Neural cell (in vitro differentiated cells): ENCODE results near the gene MYH6. TPM values are rescaled to one million over a fixed set of nuclear protein-coding genes. Genes with fewer than 3 reads are reported as not detected.

Experiments
- H2AFZ ChIP-seq: fragments of 200-600, 300-800 bp; sonication (generic), shearing (Covaris generic); 2 replicates; pipeline ENCODE4 v1.6.0; 2014; ENCODE audit warnings: low read depth, mild to moderate bottlenecking, antibody characterized with exemption, low read length, moderate library complexity
- H3F3A ChIP-seq: fragments of 200-600 bp; shearing (Covaris generic); 2 replicates; pipeline ENCODE4 v1.6.1; 2016; ENCODE audit warnings: mild to moderate bottlenecking, moderate library complexity, mixed read lengths, antibody characterized with exemption, low read length; ENCODE audit not compliant: insufficient read depth, poor library complexity, severe bottlenecking
- H3K27ac ChIP-seq: fragments of 200-600, 300-800 bp; sonication (generic), shearing (Covaris generic); 2 replicates; pipeline ENCODE4 v1.5.1; 2014; ENCODE audit warnings: mild to moderate bottlenecking, low read length, moderate library complexity
- H3K27me3 ChIP-seq: fragments of 300-800, 200-600 bp; sonication (generic), shearing (Covaris generic); 2 replicates; pipeline ENCODE4 v1.6.0; 2014; ENCODE audit warnings: mild to moderate bottlenecking, low read depth, low read length, moderate library complexity; ENCODE audit not compliant: insufficient read depth
- H3K36me3 ChIP-seq: fragments of 300-800, 200-600 bp; sonication (generic), shearing (Covaris generic); 2 replicates; pipeline ENCODE4 v1.5.1; 2014; ENCODE audit warnings: mild to moderate bottlenecking, antibody characterized with exemption, low read length, moderate library complexity; ENCODE audit not compliant: insufficient read depth
- H3K4me2 ChIP-seq: fragments of 300-800, 200-600 bp; sonication (generic), shearing (Covaris generic); 2 replicates; pipeline ENCODE4 v1.6.0; 2014; ENCODE audit warnings: mild to moderate bottlenecking, low read length
- H3K4me3 ChIP-seq: fragments of 300-800, 200-600 bp; sonication (generic), shearing (Covaris generic); 2 replicates; pipeline ENCODE4 v1.5.1; 2014; ENCODE audit warnings: mild to moderate bottlenecking, low read length, moderate library complexity
- H3K79me2 ChIP-seq: fragments of 200-600 bp; shearing (Covaris generic); replicated peaks from 2 replicates; pipeline ENCODE4 v1.6.0; 2014; ENCODE audit warnings: mild to moderate bottlenecking, low read length, moderate library complexity; ENCODE audit not compliant: insufficient read depth
- H3K9ac ChIP-seq: fragments of 300-800, 200-600 bp; sonication (generic), shearing (Covaris generic); 2 replicates; pipeline ENCODE4 v1.6.1; 2016; ENCODE audit warnings: mild to moderate bottlenecking, low read length, mixed read lengths
- H3K9me2 ChIP-seq: fragments of 200-600 bp; shearing (Covaris generic); 2 replicates; pipeline ENCODE4 v1.6.1; 2016; ENCODE audit warnings: mild to moderate bottlenecking, low read length, mixed read lengths; ENCODE audit not compliant: insufficient read depth
- H3K9me3 ChIP-seq: fragments of 200-600, 300-800 bp; sonication (generic), shearing (Covaris generic); 2 replicates; pipeline ENCODE4 v1.6.1; 2016; ENCODE audit warnings: mild to moderate bottlenecking, mixed run types, low read length, moderate library complexity, mixed read lengths
- H4K20me1 ChIP-seq: fragments of 200-600 bp; shearing (Covaris generic); 2 replicates; pipeline ENCODE4 v1.6.1; 2016; ENCODE audit warnings: mild to moderate bottlenecking, mixed run types; ENCODE audit not compliant: insufficient read depth
- CTCF ChIP-seq: fragments of 450-650 bp; IDR thresholded peaks from 2 replicates; pipeline ENCODE4 v1.5.1; 2014; ENCODE audit warnings: antibody characterized with exemption, mild to moderate bottlenecking, moderate library complexity; ENCODE audit not compliant: poor library complexity, severe bottlenecking
- EP300 ChIP-seq: fragments of 450-650 bp; conservative IDR thresholded peaks from 2 replicates; pipeline ENCODE4 v1.6.1; 2014; ENCODE audit warnings: antibody characterized with exemption, mild to moderate bottlenecking, moderate library complexity; ENCODE audit not compliant: poor library complexity, severe bottlenecking
- EZH2 ChIP-seq: fragments of 200-600, 300-800 bp; shearing (Covaris generic), sonication (generic); IDR thresholded peaks from 2 replicates; pipeline ENCODE4 v1.6.1; 2014; ENCODE audit warnings: antibody characterized with exemption, low read length, borderline replicate concordance, mild to moderate bottlenecking; ENCODE audit not compliant: insufficient read depth, poor library complexity, severe bottlenecking
- MXI1 ChIP-seq: fragments of 450-650 bp; conservative IDR thresholded peaks from 2 replicates; pipeline ENCODE4 v1.6.1; 2014; ENCODE audit warnings: antibody characterized with exemption, mild to moderate bottlenecking; ENCODE audit not compliant: poor library complexity, severe bottlenecking
- POLR2AphosphoS5 ChIP-seq: IDR thresholded peaks from 2 replicates; pipeline ENCODE4 v1.6.1; 2012
- RAD21 ChIP-seq: fragments of 450-650 bp; conservative IDR thresholded peaks from 2 replicates; pipeline ENCODE4 v1.6.1; 2014; ENCODE audit warnings: antibody characterized with exemption, mild to moderate bottlenecking, moderate library complexity
- SMC3 ChIP-seq: fragments of 450-650 bp; conservative IDR thresholded peaks from 2 replicates; pipeline ENCODE4 v1.6.1; 2014; ENCODE audit warnings: antibody characterized with exemption, mild to moderate bottlenecking, moderate library complexity; ENCODE audit not compliant: poor library complexity
- polyA plus RNA-seq: library from polyadenylated mRNA; depleted of rRNA; stranded (reverse); fragments of >200 nt; gene quantifications from 2 replicates; pipeline ENCODE4 v1.2.3, GENCODE V29; 2014
- TF ChIP-seq, protein P1 (sequence below): IDR thresholded peaks from 2 replicates; pipeline ENCODE4 v1.6.1; 2012; ENCODE audit warnings: borderline replicate concordance

The MYH6 gene
- polyA plus RNA-seq, 1 donor from 2014 or later = not detected

DNA sequence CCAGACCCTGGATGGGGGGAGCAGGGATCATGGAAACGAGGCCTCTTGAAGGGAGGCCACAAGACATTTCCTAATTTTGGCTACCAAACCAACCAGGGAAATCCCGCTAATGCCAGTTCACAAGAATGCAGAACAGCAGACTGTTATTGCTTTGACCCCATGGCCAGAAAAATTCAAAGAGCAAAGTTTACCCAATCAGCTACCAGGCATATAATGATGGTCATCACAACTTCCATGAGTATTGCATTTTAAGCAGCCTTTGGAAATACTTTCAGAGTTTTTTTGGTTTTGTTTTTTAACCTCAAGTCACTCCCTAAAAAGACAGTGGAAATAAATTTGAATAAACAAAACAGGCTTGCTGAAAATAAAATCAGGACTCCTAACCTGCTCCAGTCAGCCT lies 35.6 kb downstream of the MYH6 start, which contains the start of gene IL25:
Gene IL25 (plus strand): TSS at position 301 of the 400 bp plus-strand sequence.
- TF ChIP-seq EZH2 (no peak), SMC3 (no peak), RAD21 (no peak), MXI1 (no peak), CTCF (no peak)
- Histone ChIP-seq H3K9me3 (no peaks in the 10 kb centered on the region), H3K4me2 (no peak within 1 kb of the TSS)

DNA sequence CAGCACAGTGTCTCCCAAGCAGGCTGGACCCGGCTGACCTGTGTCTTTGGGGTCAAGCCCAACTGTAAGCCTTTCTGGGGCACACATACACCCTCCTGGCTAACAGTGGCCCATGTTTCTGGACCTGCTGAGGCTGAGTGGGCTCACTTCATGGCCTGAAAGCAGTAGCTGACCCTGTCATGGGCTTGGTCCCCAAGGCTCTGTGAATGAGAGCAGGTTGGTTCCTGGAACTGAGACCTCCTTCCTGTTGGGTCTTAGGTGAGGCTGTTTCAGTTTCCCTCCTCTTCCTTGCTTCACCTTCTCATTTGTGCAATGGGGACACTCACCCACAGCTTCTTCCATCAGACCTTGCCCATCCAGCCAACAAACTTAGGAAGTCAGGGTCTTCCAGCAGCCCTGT lies 36.2 kb downstream of the MYH6 start:
- no peaks in the 10 kb centered on the region for H3K79me2 ChIP-seq
- H3F3A ChIP-seq = no peaks in the 10 kb centered on the region
- TF ChIP-seq POLR2AphosphoS5 (no peak), EP300 (no peak), EZH2 (no peak), RAD21 (no peak), SMC3 (no peak), CTCF (no peak), MXI1 (no peak)
- no peak overlapping the region for H2AFZ ChIP-seq
- H3K9me3 ChIP-seq = no peaks in the 10 kb centered on the region
- H3K27ac ChIP-seq = no peak overlapping the region
- no peak overlapping the region for H3K9ac ChIP-seq
- H3K4me3 ChIP-seq = no peak overlapping the region
- H4K20me1 ChIP-seq = no peaks in the 10 kb centered on the region
- H3K4me2 ChIP-seq = no peak overlapping the region
- H3K27me3 ChIP-seq = no peaks in the 10 kb centered on the region
- no peaks in the 10 kb centered on the region for H3K36me3 ChIP-seq
- H3K9me2 ChIP-seq = no peaks in the 10 kb centered on the region

More for the DNA sequence above, 35.6 kb downstream of the MYH6 start, which contains the start of gene IL25:
- H3K36me3 ChIP-seq = no peaks in the 10 kb centered on the region
- no peaks in the 10 kb centered on the region for H4K20me1 ChIP-seq
- H3K27me3 ChIP-seq = no peaks in the 10 kb centered on the region
- H3K9ac ChIP-seq = no peak within 1 kb of the TSS
- no peaks in the 10 kb centered on the region for H3K9me2 ChIP-seq
- no peak within 1 kb of the TSS for H2AFZ ChIP-seq
- no peaks in the 10 kb centered on the region for H3F3A ChIP-seq
- H3K27ac ChIP-seq = no peak within 1 kb of the TSS
- no peak within 1 kb of the TSS for H3K4me3 ChIP-seq
- H3K79me2 ChIP-seq = no peaks in the 10 kb centered on the region

GRCh38 chr14:23370221-23370620 lies 37.9 kb downstream of the MYH6 start:
- TF ChIP-seq POLR2AphosphoS5 (no peak), SMC3 (no peak), RAD21 (no peak), EZH2 (no peak), CTCF (no peak), MXI1 (no peak), EP300 (no peak)
- TF ChIP-seq, protein P1, sequence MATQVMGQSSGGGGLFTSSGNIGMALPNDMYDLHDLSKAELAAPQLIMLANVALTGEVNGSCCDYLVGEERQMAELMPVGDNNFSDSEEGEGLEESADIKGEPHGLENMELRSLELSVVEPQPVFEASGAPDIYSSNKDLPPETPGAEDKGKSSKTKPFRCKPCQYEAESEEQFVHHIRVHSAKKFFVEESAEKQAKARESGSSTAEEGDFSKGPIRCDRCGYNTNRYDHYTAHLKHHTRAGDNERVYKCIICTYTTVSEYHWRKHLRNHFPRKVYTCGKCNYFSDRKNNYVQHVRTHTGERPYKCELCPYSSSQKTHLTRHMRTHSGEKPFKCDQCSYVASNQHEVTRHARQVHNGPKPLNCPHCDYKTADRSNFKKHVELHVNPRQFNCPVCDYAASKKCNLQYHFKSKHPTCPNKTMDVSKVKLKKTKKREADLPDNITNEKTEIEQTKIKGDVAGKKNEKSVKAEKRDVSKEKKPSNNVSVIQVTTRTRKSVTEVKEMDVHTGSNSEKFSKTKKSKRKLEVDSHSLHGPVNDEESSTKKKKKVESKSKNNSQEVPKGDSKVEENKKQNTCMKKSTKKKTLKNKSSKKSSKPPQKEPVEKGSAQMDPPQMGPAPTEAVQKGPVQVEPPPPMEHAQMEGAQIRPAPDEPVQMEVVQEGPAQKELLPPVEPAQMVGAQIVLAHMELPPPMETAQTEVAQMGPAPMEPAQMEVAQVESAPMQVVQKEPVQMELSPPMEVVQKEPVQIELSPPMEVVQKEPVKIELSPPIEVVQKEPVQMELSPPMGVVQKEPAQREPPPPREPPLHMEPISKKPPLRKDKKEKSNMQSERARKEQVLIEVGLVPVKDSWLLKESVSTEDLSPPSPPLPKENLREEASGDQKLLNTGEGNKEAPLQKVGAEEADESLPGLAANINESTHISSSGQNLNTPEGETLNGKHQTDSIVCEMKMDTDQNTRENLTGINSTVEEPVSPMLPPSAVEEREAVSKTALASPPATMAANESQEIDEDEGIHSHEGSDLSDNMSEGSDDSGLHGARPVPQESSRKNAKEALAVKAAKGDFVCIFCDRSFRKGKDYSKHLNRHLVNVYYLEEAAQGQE = no peak
- no peak overlapping the region for H2AFZ ChIP-seq
- no peaks in the 10 kb centered on the region for H3K9me3 ChIP-seq
- no peaks in the 10 kb centered on the region for H3K9me2 ChIP-seq
- H3K27me3 ChIP-seq = peaks cover 10% of the 10 kb centered on the region
- no peak overlapping the region for H3K4me3 ChIP-seq
- H3F3A ChIP-seq = no peaks in the 10 kb centered on the region
- H3K79me2 ChIP-seq = no peaks in the 10 kb centered on the region
- no peak overlapping the region for H3K4me2 ChIP-seq
- H3K9ac ChIP-seq = no peak overlapping the region
- H3K27ac ChIP-seq = no peak overlapping the region
- no peaks in the 10 kb centered on the region for H4K20me1 ChIP-seq
- H3K36me3 ChIP-seq = no peaks in the 10 kb centered on the region
